ENCODE data around the gene PCSK4. TPM values are rescaled to one million over a fixed set of nuclear protein-coding genes. Genes with fewer than 3 reads are reported as not detected.

Gene PCSK4
- total and polyA plus RNA-seq, 10 of the 15 experiments (the other 5 are each of a cell fraction or from before 2014, with no cell fraction given) = 0.27 to 0.99 (median 0.40) TPM; not detected in 3

- no peak for TF ChIP-seq CBX3 (IDR thresholded peaks at IDR 0.05; ENCODE audit: borderline replicate concordance, low read depth)
- TF ChIP-seq, protein P1, sequence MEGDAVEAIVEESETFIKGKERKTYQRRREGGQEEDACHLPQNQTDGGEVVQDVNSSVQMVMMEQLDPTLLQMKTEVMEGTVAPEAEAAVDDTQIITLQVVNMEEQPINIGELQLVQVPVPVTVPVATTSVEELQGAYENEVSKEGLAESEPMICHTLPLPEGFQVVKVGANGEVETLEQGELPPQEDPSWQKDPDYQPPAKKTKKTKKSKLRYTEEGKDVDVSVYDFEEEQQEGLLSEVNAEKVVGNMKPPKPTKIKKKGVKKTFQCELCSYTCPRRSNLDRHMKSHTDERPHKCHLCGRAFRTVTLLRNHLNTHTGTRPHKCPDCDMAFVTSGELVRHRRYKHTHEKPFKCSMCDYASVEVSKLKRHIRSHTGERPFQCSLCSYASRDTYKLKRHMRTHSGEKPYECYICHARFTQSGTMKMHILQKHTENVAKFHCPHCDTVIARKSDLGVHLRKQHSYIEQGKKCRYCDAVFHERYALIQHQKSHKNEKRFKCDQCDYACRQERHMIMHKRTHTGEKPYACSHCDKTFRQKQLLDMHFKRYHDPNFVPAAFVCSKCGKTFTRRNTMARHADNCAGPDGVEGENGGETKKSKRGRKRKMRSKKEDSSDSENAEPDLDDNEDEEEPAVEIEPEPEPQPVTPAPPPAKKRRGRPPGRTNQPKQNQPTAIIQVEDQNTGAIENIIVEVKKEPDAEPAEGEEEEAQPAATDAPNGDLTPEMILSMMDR (IDR thresholded peaks at IDR 0.05 in 2 of 3, conservative IDR thresholded peaks at IDR 0.05 in 1 of 3; ENCODE audit: control insufficient read depth in 2 of 3, extremely low read depth in 1 of 3, insufficient read depth in 1 of 3, low read depth in 3 of 3, low read length in 3 of 3) = no peak
Observed at GRCh38 chr19:1483979-1484428, 6.1 kb downstream of the PCSK4 start (continued).

DNA sequence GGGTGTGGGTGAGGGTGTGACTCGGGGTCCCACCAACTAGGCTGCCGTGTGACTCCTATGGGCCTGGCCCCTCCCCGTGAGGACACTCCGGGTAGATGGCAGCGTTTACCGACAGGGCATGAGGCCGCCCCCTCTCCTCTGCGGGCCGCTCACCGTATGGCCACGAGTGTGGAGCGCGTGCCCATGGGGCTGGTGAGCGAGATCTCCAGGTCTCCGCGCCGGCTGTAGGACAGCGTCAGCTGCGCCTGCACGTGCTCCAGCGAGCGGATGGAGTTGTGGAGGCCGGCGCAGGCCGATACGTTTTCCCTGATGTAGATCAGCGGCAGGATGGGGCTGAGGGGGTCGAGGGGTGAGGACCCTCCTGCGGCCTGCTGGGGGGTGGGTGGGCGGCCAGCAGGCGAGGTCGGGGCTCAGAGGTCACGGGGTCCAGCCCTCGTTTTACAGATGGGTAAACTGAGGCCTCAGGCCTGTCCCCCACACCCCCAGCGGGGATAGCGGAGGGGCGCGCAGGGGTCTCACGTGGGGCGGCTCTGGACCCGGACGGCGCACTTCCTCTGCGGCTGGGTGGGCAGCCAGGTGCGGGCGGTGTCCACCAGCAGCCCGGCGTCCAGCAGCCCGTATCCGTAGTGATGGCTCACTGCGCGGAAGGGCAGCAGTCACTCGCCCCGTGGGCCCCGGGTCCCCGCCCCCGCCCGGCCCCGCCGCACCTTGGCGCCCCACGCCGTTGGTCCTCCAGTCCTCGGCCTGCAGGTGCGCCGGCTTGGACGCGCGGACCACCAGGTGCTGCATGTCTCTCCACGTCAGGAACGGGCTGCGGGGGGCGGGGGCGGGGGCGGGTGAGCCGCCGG is 6.8 kb downstream of the PCSK4 start:
- WGBS (ENCODE audit: insufficient coverage, insufficient replicate concordance, low lambda C conversion rate, missing lambda C conversion rate) = 92% methylated on average over 29 of the region's 77 CpGs
- no TSS peak for BruUV-seq (replicated peaks)
- TF ChIP-seq TAF1 (IDR thresholded peaks at IDR 0.05; ENCODE audit: borderline replicate concordance, low read depth, low read length) (no peak), STAT1 (conservative IDR thresholded peaks at IDR 0.05) (no peak), FOS (IDR thresholded peaks at IDR 0.05; ENCODE audit: borderline replicate concordance, extremely low read depth, insufficient read length) (no peak), RAD21 (IDR thresholded peaks at IDR 0.05; ENCODE audit: insufficient read depth, low read depth, low read length) (no peak), TCF3 (IDR thresholded peaks at IDR 0.05; ENCODE audit: borderline replicate concordance, insufficient read depth, low read depth, low read length) (no peak), JUNB (IDR thresholded peaks at IDR 0.05) (no peak), KLF5 (IDR thresholded peaks at IDR 0.05; ENCODE audit: partially characterized antibody) (no peak), BRCA1 (IDR thresholded peaks at IDR 0.05; ENCODE audit: low read depth, low read length) (no peak), RFX5 (IDR thresholded peaks at IDR 0.05; ENCODE audit: low read depth, low read length) (no peak)
- TF ChIP-seq, protein P2, sequence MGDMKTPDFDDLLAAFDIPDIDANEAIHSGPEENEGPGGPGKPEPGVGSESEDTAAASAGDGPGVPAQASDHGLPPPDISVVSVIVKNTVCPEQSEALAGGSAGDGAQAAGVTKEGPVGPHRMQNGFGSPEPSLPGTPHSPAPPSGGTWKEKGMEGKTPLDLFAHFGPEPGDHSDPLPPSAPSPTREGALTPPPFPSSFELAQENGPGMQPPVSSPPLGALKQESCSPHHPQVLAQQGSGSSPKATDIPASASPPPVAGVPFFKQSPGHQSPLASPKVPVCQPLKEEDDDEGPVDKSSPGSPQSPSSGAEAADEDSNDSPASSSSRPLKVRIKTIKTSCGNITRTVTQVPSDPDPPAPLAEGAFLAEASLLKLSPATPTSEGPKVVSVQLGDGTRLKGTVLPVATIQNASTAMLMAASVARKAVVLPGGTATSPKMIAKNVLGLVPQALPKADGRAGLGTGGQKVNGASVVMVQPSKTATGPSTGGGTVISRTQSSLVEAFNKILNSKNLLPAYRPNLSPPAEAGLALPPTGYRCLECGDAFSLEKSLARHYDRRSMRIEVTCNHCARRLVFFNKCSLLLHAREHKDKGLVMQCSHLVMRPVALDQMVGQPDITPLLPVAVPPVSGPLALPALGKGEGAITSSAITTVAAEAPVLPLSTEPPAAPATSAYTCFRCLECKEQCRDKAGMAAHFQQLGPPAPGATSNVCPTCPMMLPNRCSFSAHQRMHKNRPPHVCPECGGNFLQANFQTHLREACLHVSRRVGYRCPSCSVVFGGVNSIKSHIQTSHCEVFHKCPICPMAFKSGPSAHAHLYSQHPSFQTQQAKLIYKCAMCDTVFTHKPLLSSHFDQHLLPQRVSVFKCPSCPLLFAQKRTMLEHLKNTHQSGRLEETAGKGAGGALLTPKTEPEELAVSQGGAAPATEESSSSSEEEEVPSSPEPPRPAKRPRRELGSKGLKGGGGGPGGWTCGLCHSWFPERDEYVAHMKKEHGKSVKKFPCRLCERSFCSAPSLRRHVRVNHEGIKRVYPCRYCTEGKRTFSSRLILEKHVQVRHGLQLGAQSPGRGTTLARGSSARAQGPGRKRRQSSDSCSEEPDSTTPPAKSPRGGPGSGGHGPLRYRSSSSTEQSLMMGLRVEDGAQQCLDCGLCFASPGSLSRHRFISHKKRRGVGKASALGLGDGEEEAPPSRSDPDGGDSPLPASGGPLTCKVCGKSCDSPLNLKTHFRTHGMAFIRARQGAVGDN (IDR thresholded peaks at IDR 0.05) = no peak

More for the DNA sequence above, 6.8 kb downstream of the PCSK4 start:
- ChIA-PET SMC1A (ENCODE audit: uncharacterized antibody, unreplicated experiment) (no interaction called here), CTCF (no interaction called here), RAD21 (ENCODE audit: unreplicated experiment) (no interaction called here), POLR2A (no interaction called here)
- Histone ChIP-seq H3K36me3 (ENCODE audit: control insufficient read depth in 2 of 2, insufficient read depth in 2 of 2, low read length in 1 of 2) (no peaks in the 10 kb centered on the region), H3K4me2 (ENCODE audit: control insufficient read depth, insufficient read depth) (no peak overlapping the region), H3K4me3 (no peak overlapping the region), H3K79me2 (ENCODE audit: control insufficient read depth, insufficient read depth, low read length) (peaks cover 6% of the 10 kb centered on the region), H3K27me3 (replicated peaks in 1 of 2; ENCODE audit: control insufficient read depth in 2 of 2, insufficient read depth in 2 of 2, low read length in 1 of 2) (no peaks in the 10 kb centered on the region), H4K20me1 (ENCODE audit: control insufficient read depth, insufficient read depth) (no peaks in the 10 kb centered on the region), H3K4me1 (ENCODE audit: control insufficient read depth, insufficient read depth, low read length) (no peaks in the 10 kb centered on the region), H3K27ac (ENCODE audit: control insufficient read depth, insufficient read depth) (no peak overlapping the region), H3K9me3 (replicated peaks; ENCODE audit: control insufficient read depth, insufficient read depth, low read length) (no peaks in the 10 kb centered on the region), H2AFZ (ENCODE audit: control insufficient read depth, low read depth, low read length) (no peak overlapping the region), H3K9ac (ENCODE audit: control insufficient read depth, insufficient read depth, low read length) (no peak overlapping the region)
- intact Hi-C loops (cut with micrococcal nuclease; ENCODE audit: unreplicated experiment) = no loop called here
- DNase-seq (ENCODE audit: low read depth, low spot score) (no peak), ATAC-seq (no peak), FAIRE-seq (no peak)
- in situ Hi-C loops (cut with MboI) = no loop called here

All from GM12878 (cell line).